ENCODE results near the gene GRIK1.

The GRIK1 gene

DNA sequence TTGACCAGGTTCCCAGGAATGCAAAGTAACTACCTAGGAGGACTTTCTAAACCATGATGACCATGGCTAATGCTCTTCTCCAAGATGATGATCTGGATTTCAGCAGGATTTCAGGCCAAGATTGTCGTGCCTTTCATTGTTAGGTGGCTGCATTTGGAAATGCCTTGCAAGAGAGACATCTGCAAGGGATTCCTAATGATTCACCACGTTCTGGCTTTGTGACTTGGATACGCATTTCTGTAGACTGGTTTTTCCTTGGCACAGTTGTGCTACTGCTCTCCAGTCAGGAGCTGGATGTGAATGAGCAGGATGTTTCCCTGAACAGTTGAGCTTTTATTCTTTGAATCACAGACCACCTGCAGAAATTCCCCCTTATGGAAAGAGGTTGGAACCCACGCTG lies 428.7 kb downstream of the GRIK1 start:
- DNase-seq: no peak

DNA sequence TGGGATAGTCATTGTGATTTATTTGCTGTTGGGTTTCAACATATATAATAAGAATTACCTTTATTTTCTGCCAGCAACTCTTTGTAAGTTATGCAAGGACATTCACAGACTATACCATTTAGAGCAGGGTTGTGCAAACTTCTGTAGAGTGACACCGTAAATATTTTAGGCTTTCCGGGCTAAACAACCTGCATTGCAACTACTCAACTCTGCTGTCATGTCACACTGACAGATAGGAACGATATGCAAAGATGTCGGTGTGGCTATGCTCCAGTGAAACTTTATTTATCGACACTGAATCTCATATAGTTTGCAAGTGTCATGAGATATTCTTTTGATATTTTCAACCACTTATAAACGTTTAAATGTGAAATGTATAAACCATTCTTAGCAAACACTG lies 430.7 kb downstream of the GRIK1 start:
- no peak for DNase-seq

DNA sequence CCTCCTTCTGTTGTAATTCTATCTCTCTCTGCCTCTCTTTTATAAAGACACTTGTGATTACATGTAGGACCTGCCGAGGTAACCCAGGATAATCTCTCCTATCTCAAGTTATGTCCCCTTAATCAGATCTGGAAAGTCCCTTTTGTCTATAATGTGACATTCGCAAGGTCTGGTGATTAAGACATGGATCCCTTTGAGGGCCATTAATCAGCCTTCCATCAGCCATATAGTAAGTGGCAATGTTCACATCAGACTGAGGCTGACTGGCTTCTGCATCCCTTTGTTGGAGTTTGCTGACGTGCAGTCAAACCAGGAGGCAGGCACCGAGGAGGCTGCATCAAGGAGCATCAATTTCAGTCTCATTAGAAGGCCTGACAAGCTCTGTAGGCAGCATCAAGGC lies 431.5 kb downstream of the GRIK1 start:
- DNase-seq: no peak

DNA sequence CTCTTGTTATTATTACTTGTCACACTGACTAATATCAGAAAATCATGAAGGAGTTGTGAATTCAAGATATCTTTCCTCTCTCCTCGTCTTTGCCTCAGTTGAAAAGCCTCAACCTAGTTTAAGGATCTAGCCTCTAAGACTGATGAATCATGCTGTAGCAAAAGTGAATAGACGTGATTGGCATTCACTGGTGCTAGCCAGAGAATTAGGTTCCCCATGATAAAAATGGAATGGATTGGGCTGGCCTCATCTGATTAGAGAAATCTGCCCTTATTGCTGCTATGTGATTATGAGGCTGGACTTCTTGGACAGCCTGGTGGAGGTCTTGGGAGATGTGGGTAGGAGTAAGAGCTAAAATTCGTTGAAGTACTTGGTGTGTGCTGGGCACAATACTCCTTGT lies 432.8 kb downstream of the GRIK1 start:
- no peak for DNase-seq

DNA sequence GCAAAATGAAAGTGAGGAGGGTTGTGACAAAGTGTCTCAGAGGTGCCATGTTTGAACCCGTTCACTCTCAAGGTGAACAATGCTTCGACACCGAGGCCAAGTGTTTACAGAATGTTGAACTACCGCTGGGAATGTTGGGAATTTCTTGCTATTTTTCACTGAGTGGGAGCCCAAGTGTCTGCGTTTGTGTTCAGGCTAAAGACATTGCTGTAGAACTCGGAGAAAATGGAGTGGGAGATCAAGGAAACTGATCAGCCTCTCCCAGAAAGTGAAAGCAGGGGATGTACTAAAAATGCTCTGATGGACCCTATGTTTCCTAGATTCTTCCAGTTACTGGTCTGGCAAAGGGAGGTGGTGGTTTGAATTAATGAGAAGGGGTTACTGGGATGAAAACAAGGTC lies 433.6 kb downstream of the GRIK1 start:
- DNase-seq: no peak

DNA sequence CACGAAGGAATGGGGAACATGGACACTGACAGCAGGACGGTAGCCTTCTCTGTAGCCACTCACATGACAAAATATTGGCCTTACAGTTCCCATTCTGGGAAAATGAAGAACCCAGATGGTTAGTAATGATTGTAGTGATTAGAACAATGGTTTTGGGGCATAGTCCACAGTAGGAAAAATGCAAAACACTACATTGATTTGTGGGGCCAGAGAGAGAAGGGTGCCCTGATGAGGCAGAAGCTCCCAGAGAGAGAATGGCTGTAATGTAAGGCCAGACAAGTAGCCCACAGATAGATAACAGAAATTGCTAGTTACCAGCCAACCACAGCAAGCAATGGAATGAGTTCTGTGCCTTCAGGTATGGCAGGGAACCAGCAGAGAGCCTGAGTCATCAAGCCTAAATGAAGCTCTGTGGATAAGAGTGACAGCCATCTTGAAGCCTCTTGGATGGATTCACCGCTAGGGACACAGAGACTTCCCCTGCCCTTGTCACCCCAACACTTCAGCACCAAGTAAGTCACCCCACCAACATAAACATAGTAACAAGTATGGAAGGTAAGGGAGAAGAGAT lies 435.0 kb downstream of the GRIK1 start:
- no peak for DNase-seq

DNA sequence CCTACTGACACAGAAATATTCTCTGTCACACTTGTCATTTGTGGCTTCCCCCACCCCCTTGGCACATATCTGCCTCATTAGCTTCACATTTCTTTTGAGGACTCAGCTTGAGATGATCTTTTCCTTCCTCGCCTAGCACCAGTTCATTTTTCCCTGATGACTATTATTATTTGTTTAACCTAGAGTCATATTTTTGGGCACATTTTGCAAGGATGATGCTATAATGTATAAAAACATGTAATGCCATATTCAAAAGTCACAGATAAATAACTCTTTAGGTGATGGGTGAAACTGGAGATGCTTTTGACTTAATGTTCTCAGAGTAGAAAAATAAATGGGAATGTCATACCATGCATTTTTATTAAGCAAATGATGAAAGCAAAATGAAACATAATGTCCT lies 438.3 kb downstream of the GRIK1 start:
- no peak for DNase-seq

DNA sequence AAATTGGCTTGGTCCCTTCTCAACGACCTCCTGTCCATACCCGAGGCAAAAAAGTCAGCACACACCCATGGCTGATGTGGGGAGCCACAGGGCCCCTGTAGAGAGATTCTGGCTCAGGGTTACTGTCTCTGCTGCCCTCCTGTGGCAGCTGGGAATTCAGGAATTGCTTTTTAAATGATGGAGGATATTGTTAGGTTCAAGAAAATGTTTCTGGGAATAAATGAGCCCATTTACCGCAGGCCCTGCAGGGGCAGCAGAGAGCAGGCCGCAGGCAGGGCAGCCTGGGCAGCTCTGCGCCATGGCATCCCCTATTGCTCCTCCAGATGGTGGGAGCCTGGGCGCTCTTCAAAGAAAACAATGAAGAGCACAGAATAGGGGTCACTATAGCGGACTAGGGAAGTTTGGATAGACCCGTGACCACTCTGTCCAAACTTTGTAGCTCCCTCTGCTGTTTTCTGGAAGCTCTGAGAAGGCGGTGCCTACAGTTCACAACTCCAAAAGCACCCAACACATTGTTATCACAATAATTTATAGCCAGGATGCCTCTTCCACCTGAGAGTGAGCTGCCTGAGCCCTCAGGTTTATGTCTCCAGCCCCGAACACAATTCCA lies 440.0 kb downstream of the GRIK1 start:
- no peak for DNase-seq

DNA sequence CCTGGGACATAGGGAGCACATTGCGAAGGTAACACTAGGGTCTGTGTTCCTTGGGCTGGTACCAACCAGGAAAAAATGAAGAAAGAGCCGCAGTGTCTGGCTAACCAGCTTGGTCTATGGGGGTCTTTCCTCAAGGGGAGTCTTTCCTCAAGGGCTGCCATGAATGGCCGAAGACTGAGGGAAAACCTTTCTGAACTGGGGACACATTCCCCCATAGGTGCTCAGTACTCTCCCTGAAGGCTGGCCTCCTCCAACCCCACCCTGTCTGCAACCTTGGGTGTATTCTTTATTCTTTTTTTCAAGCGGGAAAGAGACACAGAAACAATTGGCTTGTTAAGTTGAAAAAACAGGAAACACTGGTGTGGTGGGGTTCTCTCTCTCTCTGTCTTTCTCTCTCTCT lies 440.6 kb downstream of the GRIK1 start:
- no peak for DNase-seq

DNA sequence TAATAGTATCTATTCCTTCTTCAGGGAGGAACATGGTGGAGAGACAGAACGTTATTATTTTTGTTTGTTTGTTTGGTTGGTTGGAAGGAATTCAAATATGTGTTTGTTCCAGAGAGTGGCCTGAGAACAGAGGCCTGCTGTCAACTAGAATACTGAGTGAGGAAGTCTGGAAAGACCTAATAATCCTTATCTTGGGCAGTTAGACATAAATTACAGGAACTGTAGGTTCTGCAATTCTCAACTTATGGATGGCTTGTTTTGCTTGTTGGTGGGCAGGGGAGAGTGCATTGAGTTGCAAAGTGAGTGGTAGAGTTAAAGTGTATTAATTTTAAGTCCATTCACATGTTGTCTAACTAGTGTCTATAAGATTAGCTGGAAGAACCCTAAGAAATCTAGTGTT lies 443.5 kb downstream of the GRIK1 start:
- no peak for DNase-seq

DNA sequence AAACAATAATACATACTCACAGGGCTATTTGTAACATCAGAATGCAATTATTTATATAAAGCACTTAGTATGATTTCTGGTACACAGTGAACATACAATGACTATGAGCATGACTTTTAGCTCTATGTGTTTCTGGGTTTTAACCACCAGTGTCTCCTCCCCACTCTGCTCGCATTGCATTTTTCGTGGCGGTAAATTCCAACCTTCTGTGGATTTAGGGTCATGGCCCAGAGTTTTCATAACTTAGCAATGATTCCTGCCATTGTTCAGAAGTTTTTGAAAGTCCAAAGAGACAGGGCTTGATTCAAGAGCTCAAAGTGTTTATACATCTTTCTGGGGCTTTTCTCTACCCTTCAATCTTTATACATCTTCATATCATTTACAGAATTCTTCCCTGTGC lies 449.8 kb downstream of the GRIK1 start:
- DNase-seq: no peak

DNA sequence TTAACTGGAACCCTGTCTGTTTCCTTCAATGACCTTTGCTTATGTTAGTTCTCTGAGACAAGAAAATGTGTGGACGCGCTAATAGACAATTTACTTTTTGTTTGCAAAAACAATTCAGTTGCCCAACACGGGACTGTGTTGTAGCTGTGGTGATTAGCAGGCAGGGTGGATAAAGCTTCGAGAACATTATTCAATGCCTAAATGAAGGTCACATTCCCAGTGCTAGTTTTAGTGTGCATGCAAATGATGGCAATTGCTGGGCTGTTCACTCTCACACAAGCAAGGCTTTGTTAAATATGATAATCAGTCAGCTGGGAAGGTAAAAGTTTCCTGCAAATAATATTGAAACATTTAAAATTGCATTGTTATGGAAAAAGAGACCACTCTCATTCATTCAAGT lies 452.6 kb downstream of the GRIK1 start:
- DNase-seq: no peak
